Activated CD8-positive, alpha-beta memory T cell treated with anti-CD3 and anti-CD28 coated beads, Interleukin-2, amount 50 U/mL, for 24 hours (primary cell): ENCODE measurements around the gene GIGYF1.

ENCODE experiments used
- DNase-seq: peaks from one replicate; pipeline ENCODE4 v3.0.0-alpha.2; 2020; ENCODE audit errors: extremely low read depth

Gene GIGYF1

GRCh38 chr7:100632951-100633717, 60.9 kb downstream of the GIGYF1 start:
- DNase-seq: no peak

GRCh38 chr7:100630066-100630465, 64.0 kb downstream of the GIGYF1 start:
- DNase-seq: no peak
